GM18519 (cell line): ENCODE data around the gene BAK1.

Source experiments
- ATAC-seq: cut with Tn5 transposase; IDR thresholded peaks from one replicate; pipeline ENCODE4 v1.9.1; 2021; ENCODE audit warnings: mild to moderate bottlenecking, moderate library complexity; ENCODE audit not compliant: unreplicated experiment, low FRiP score

The BAK1 gene

GRCh38 chr6:33589392-33589730 lies 9.3 kb upstream of the BAK1 start:
- ATAC-seq: no peak

DNA sequence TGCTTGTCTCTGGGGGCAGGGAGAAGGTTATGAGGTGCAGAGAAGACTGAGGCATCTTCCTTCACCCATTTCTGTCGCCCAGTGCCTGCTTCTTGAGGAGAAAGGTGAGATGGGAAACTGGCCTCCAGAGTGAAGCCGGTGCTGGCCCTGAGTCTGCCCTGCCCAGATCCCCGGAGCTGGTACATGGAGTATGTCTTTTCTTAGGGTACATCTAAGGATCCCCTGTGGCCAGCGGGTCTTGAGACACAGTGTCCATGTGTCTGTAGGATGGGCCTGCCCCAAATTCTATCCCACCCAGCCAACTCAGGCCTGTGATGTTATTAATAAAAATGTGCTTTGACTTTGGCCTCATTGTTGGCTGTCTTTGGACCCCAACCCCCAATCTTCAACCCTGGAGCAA lies 8.8 kb upstream of the BAK1 start:
- ATAC-seq: no peak

DNA sequence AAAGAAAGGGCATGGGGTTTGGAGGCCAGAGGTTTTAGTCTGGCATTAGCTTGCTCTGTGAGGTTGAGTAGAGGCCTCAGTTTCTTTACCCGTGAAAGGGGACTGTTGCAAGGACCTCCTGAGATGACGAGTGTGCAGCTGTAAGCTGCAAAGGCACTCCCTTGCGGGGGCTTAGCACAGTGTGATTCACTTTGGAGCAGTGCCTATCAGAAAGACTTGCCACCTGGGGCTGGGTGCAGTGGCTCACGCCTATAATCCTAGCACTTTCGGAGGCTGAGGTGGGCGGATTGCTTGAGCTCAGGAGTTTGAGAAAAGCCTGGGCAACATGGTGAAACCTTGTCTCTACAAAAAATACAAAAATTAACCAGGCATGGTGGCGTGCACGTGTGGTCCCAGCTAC lies 7.5 kb upstream of the BAK1 start:
- ATAC-seq: no peak

- no peak for ATAC-seq
These were observed 6.1 kb upstream of the BAK1 start for GRCh38 chr6:33586108-33586640.

DNA sequence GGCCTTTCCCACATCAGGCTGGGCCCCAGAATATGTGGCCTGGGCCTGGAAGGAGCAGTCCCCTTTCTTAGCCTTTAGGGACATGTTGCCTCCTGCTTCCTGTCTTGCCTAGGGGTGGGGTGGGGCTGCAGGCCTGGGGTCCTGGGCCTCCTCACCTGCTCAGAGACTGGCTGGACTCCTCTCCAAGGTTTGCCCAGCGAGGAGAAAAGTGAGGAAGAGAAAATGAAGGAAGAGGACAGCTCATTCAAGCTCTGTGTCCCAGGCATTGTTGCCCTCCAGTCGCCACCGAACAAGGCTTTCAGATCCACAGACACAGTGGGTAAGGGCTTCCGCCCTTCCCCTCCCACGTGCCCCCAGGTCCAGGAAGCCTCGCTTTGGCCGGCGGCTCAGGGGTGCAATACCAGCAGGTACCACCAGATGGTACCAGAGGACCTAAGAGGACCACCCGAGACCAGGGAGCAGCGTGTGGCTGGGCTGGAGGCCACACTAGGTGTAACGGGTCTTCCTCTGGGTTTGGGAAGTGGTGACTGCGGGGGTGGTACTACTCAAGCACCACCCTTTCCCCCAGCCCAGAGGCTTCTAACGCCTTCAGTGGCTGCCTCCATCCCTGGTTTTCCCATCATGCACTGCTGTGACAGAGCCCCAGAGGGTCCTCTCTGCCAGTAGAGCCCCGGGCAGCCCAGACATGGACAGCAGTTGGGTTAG lies 5.5 kb upstream of the BAK1 start:
- no peak for ATAC-seq

DNA sequence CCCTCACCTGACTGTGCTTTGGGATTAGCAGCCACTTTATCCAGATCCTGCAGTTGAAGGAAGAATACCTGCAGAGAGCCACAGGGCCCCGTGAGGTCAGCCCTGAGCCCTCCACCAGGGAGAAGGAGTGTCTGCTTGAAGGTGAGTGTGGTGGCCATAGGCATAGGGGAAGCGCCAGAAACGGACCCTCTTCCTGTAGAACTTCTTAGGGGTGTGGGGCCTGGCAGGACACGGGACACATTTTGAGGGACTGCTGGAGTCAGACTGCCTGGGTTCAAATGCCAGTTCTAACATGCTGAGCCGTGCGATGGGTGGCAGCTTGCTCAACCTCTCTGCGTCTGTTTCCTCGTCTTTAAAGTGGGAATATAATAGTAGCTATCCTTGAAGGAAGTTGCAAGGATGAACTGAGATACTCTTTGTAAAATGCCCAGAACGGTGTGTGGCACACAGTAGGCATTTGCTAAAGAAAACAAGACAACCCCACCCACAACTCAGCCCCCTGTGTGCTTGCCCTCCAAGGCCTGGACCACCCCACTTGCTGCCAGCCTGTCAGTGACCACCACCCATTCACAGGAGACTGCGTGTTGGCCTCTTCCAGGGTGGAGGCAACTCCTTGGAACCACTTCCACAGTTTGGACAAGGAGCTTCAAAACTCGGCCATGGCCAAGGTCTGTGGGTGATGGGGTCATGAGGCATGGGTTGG lies 4.8 kb upstream of the BAK1 start:
- no peak for ATAC-seq

DNA sequence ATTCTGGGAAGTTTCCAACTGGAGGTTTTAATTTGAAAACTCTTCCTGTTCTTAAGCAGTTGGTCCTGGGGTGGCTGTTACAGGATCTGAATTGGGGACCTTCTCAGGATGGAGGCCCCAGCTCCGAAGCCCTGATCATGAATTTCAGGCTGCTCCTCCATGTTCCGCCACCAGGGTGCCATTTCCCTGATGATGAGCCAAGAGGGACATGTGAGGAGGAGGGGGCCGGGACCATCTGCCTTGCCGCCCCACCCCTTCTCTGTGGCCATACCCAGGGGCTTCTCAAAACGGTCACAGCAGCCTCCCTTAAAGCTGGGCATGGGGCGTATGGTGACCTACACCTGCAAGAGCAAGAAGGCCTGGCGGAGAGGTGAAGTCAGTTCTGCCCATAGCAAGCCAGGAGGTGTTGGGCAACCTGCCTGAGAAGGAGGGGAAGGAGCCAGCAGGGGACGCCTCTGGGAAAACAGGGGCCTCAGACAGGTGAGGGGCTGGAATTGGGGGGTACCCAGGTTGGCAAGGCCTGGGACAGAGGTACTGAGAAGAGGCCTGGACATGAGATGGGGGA lies 3.6 kb upstream of the BAK1 start:
- ATAC-seq: no peak

DNA sequence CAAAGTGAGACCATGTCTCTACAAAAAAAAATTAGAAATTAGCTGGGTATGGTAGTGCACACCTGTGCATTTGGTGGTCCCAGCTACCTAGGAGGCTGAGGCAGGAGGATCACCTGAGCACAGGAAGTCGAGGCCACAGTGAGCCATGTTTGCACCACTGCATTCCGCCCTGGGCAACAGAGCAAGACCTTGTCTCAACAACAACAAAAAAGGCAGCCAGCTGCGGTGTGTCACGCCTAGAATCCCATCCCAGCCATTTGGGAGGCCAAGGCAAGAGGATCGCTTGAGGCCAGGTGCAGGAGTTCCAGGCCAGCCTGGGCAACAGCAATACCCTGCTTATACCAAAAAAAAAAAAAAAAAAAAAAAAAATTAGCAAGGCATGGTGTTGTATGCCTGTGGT lies 1.1 kb upstream of the BAK1 start:
- ATAC-seq: no peak

GRCh38 chr6:33578588-33579011 lies 1.5 kb downstream of the BAK1 start:
- ATAC-seq: no peak

GRCh38 chr6:33578164-33578563 lies 1.9 kb downstream of the BAK1 start:
- ATAC-seq: no peak

DNA sequence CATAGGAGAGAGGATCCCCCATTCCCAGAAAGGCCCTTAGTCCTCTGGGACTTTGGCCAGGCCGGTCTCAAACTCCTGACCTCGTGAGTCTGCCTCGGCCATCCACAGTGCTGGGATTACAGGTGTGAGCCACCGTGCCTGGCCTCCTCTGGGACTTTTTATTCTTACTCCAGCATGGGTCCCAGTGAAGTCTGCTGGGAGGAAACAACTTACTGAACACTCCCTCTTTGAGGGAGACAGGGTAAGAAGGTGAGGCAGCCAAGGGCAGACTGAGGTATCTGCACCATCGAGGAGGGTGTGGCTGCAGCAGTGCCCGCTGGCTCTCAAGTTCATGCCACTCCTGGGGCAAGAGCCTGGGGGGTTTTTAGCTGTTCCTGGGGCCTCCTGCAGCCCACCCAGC lies 2.4 kb downstream of the BAK1 start:
- ATAC-seq: no peak

GRCh38 chr6:33577106-33577535 lies 3.0 kb downstream of the BAK1 start:
- no peak for ATAC-seq

DNA sequence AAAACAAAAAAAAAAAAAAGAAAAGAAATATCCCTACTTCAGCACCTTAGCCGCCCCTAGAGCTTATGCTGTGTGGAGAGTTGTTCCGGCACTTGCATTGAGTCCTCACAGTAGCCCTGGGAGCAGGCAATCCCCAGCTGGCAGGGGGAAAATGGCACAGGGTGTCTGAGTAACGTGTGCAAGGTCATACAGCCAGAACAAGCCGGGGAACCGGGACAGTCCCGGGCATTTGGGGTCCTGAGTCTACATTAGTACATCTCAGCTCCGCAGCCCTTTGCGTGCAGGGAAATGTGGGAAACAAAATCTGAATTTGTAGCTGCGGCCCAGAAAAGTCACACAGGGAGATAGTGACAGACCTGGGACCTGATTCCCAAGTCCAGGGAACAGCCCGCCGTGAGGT lies 3.4 kb downstream of the BAK1 start:
- ATAC-seq: no peak

DNA sequence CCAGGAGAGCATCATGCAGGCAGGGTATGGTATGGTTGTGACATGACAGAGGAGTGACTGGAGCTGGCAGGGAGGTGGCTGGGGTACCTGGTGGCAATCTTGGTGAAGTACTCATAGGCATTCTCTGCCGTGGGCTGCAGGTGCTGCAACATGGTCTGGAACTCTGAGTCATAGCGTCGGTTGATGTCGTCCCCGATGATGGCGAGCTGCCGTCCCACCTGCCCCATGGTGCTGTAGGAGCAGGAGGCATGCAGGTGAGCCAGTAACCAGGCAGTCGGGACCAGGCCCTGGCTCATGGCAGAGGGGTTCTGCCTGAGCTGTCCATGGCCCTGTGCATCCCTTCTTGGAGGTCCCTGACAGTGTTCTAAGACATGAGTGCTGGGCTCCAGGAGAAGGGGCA lies 4.9 kb downstream of the BAK1 start:
- ATAC-seq: no peak

DNA sequence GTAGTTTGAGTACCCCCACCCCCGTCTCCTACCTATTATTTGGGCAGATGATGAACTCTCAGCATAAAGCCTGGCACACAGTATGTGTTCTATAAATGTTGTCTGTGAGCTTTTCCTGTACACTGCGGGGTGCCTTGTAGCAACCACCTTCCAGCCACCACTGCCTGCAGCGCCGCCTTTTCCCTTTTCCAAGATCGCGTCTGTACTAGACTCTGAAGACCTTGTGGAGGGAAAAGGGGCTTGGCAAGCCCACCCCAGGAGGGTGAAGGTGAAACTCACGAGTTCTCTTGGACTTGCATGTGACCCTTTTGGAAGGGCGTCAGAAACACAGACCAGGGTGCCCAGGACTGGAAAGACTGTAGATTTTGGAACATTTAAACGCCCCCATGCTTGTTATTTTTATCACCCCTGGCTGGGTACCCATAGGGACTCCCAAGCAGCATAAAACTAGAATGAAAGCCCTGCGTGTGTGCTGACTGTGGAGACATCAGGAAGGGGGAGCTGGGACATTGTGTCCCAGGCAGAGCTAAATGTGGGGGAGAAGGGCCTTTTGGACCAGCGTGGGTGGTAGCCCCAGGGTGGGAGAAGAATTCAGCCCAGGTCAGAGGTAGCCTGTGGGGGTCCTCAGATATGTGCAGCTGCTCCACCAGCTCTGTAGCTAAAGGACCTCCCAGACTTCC lies 8.3 kb downstream of the BAK1 start:
- no peak for ATAC-seq

GRCh38 chr6:33570806-33571636 lies 9.1 kb downstream of the BAK1 start:
- peak; percentile 64 for ATAC-seq

DNA sequence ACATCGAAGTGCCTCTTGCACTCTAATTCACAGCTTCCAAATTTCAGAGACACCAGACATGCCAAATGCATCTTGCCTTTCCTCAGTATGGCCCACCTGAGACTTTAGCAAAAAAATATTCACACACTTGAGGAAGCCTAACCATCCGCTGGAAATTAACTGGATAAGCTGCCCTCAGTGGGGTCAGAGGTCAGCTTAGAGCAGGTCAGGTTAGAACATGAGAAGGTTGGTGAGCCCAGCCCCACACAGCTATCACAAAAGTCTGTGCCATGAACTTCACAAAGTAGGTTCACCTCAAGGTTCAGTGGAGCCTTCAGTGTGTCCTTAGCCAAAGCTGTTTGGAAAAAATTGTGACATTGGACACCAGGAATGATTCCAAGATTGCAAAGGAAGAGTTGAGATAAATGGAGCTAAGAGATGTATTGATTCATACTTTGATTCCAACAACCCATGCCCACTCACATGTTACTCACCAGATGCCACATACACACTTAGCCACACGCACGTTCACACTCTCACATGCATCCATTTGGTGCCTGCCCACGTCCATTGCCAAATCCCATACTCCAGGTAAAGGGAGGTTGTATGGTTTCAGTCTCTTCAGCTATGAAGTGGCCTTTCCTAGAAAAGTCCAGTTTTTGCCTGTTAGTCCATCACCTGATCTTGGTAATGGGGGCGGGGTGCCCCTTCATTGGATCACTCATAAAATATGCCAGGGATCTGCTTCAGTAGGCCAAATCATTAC lies 11.1 kb downstream of the BAK1 start:
- ATAC-seq: no peak

DNA sequence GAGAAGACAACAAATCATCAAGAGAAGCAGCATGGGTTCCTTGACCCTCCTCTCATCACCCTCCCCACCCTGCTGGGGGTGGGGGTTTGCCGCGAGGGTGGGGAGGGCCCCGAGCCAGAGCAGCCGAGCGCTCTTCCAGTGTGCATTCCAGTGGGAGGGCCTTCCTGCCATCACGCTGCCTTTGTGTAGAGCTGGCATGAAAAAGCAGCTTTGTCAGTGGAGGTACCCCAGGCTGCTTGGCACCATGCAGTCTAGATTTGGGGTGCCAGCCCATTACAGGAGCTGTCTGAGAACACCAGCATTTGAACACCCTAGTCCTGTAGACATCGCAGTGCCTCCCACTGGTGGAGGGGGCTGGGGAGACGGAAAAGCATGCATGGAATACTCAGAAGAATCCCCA lies 12.2 kb downstream of the BAK1 start:
- no peak for ATAC-seq

DNA sequence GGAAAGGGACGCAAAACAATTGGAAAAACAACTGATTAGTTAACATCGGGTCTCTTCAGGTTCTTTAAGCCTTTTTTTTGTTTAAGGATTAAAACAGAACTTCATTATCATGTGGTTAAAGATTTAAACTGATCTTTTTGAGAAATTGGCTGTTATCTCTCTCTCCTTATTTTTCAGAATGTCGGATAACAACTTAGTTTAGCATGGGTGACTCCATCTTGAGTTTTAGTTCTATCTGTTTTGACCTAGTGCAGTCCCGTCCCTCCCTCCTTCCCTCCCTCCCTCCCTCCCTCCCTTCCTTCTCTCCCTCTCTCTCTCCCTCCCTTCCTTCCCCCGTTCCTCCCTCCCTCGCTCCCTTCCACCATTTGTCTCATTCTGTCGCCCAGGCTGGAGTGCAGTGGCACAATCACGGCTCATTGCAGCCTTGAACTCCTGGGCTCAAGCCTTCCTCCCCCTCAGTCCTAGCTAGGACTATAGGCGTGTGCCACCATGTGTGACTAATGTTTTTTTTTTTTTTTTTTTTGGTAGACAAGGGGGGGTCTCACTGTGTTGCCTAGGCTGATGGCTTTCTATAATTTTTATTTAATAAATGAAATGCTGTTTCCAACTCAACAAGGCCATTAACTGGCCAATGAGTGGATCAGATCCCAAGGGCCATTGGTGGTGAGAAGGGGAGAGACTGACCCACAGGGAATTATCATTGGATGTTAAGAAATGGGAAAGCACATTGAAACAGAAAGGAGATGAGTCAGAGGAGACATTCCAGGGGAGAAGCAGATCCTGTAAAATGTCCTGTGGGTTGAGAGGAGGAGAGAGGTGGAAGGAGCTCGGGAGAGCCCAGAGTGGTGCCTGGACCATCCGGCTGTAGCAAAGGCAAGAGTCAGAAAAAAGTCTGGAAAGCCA lies 13.6 kb downstream of the BAK1 start:
- no peak for ATAC-seq
